Common myeloid progenitor, CD34-positive (primary cell): ENCODE results near the gene TMEM258.

Experiments used
- CTCF ChIA-PET: fragments of 350-600 bp; sonication (Branson Sonifier 250); formaldehyde crosslinking; loops from one replicate; lab custom pipeline; 2021; ENCODE audit warnings: antibody characterized with exemption; lab: Charles Lee
- POLR2A ChIA-PET: fragments of 350-600 bp; sonication (Branson Sonifier 250); formaldehyde crosslinking; loops from one replicate; lab custom pipeline; 2021; ENCODE audit warnings: antibody characterized with exemption; lab: Charles Lee
- DNase-seq, 3 donors: peaks; one replicate each; pipeline versions ENCODE4 v3.0.0 to v3.0.0-alpha.2; 2013
- H3K27ac ChIP-seq, 2 experiments: 1 replicate in 1 of 2; 2 replicates in 1 of 2; pipeline ENCODE4 v1.7.0; 2013; ENCODE audit warnings: inconsistent platforms in 2 of 2, low read length in 2 of 2, mild to moderate bottlenecking in 2 of 2, low read depth in 1 of 2, moderate library complexity in 1 of 2; ENCODE audit not compliant: severe bottlenecking in 2 of 2, insufficient read depth in 1 of 2, poor library complexity in 1 of 2
- H3K27me3 ChIP-seq, 5 experiments: replicated peaks in 2 of 5; 1 replicate in 3 of 5; 2 replicates in 2 of 5; pipeline versions ENCODE4 v1.6.1 to v1.7.0; 2013; ENCODE audit warnings: low read length in 4 of 5, mild to moderate bottlenecking in 2 of 5, moderate library complexity in 2 of 5, inconsistent platforms in 1 of 5; ENCODE audit not compliant: insufficient read depth in 5 of 5, control insufficient read depth in 4 of 5
- H3K36me3 ChIP-seq, 4 experiments: 1 replicate in 2 of 4; 2 replicates in 2 of 4; pipeline versions ENCODE4 v1.6.1 to v1.7.0; 2013; ENCODE audit warnings: low read length in 3 of 4, control low read depth in 1 of 4, mild to moderate bottlenecking in 1 of 4; ENCODE audit not compliant: control insufficient read depth in 4 of 4, insufficient read depth in 4 of 4
- H3K4me1 ChIP-seq, 4 experiments: 1 replicate in 3 of 4; 2 replicates in 1 of 4; pipeline versions ENCODE4 v1.6.1 to v1.7.1; 2013; ENCODE audit warnings: low read length in 3 of 4, mild to moderate bottlenecking in 3 of 4, control low read depth in 1 of 4, inconsistent platforms in 1 of 4, moderate library complexity in 1 of 4; ENCODE audit not compliant: control insufficient read depth in 4 of 4, insufficient read depth in 4 of 4; ENCODE audit errors: control extremely low read depth in 1 of 4
- H3K4me3 ChIP-seq, 7 experiments: 1 replicate in 4 of 7; 2 replicates in 3 of 7; pipeline versions ENCODE4 v1.5.1 to v1.7.0; 2013; ENCODE audit warnings: mild to moderate bottlenecking in 7 of 7, low read length in 6 of 7, moderate library complexity in 6 of 7, inconsistent platforms in 2 of 7, low read depth in 2 of 7, control low read depth in 1 of 7; ENCODE audit not compliant: insufficient read depth in 4 of 7, control insufficient read depth in 1 of 7; ENCODE audit errors: extremely low read depth in 1 of 7
- H3K9me3 ChIP-seq, 5 experiments: 1 replicate in 4 of 5; 2 replicates in 1 of 5; pipeline versions ENCODE4 v1.6.1 to v1.7.1; 2013; ENCODE audit warnings: low read length in 4 of 5, mild to moderate bottlenecking in 2 of 5, inconsistent platforms in 1 of 5, low read depth in 1 of 5, moderate library complexity in 1 of 5; ENCODE audit not compliant: control insufficient read depth in 4 of 5, insufficient read depth in 2 of 5; ENCODE audit errors: control extremely low read depth in 1 of 5
- WGBS: methylation state at CpG from one replicate; pipeline ENCODE4 v1.1.5; 2013; ENCODE audit not compliant: insufficient coverage; 5-methylcytosine and 5-hydroxymethylcytosine counted together

TMEM258 gene

GRCh38 chr11:61762223-61762615, 30.2 kb downstream of the TMEM258 start:
- Histone ChIP-seq H3K27ac (no peak overlapping the region), H3K27me3 (peaks cover 0 to 9% (median 2%) of the 10 kb centered on the region in 5 experiments), H3K9me3 (no peaks in the 10 kb centered on the region), H3K4me1 (no peaks in the 10 kb centered on the region), H3K36me3 (no peaks in the 10 kb centered on the region), H3K4me3 (no peak overlapping the region)
- DNase-seq = no peak
- ChIA-PET POLR2A (no interaction called here), CTCF (no interaction called here)
- 77% methylated on average over 7 of the region's 10 CpGs for WGBS

GRCh38 chr11:61761440-61762222, 30.8 kb downstream of the TMEM258 start:
- no peaks in the 10 kb centered on the region for H3K9me3 ChIP-seq
- peaks cover 0 to 9% (median 2%) of the 10 kb centered on the region in 5 experiments for H3K27me3 ChIP-seq
- WGBS = 96% methylated on average over 10 of the region's 11 CpGs
- ChIA-PET POLR2A (no interaction called here), CTCF (no interaction called here)
- H3K27ac ChIP-seq = no peak overlapping the region
- no peak for DNase-seq
- no peak overlapping the region for H3K4me3 ChIP-seq
- no peaks in the 10 kb centered on the region for H3K36me3 ChIP-seq
- H3K4me1 ChIP-seq = peaks cover 0 to 6% (median 2%) of the 10 kb centered on the region in 4 experiments

GRCh38 chr11:61760946-61761345, 31.5 kb downstream of the TMEM258 start:
- POLR2A ChIA-PET = no interaction called here
- Histone ChIP-seq H3K36me3 (no peaks in the 10 kb centered on the region), H3K4me3 (no peak overlapping the region), H3K27me3 (peaks cover 0 to 9% (median 2%) of the 10 kb centered on the region in 5 experiments), H3K27ac (no peak overlapping the region), H3K4me1 (peaks cover 0 to 12% (median 7%) of the 10 kb centered on the region in 4 experiments), H3K9me3 (no peaks in the 10 kb centered on the region)
- no peak for DNase-seq
- CTCF ChIA-PET = no interaction called here
- 94% methylated on average over 5 of the region's 13 CpGs for WGBS

GRCh38 chr11:61757213-61757862, 35.1 kb downstream of the TMEM258 start:
- no peak for DNase-seq
- Histone ChIP-seq H3K27me3 (peaks cover 0 to 23% (median 3%) of the 10 kb centered on the region in 5 experiments), H3K9me3 (no peaks in the 10 kb centered on the region), H3K4me1 (peaks cover 0 to 25% (median 13%) of the 10 kb centered on the region in 4 experiments), H3K27ac (no peak overlapping the region), H3K4me3 (no peak overlapping the region), H3K36me3 (no peaks in the 10 kb centered on the region)
- CTCF ChIA-PET = interaction anchor here (1.5 to 1.8 kb wide), 2 partner anchors 8 to 10 kb away, joined by 6 to 8 read pairs; no protein-coding TSS in a partner anchor
- POLR2A ChIA-PET = no interaction called here
- WGBS = 95% methylated on average over 15 of the region's 15 CpGs

GRCh38 chr11:61756452-61757212, 35.8 kb downstream of the TMEM258 start:
- ChIA-PET CTCF (interaction anchor here (0.7 to 1.8 kb wide), 4 partner anchors 9 to 118 kb away, joined by 3 to 8 read pairs (median 4); no protein-coding TSS in a partner anchor), POLR2A (no interaction called here)
- peak in 2 of 3 donors; percentile 39 to 46 for DNase-seq
- no peak overlapping the region for H3K27ac ChIP-seq
- H3K4me1 ChIP-seq = peaks cover 0 to 25% (median 16%) of the 10 kb centered on the region in 4 experiments
- H3K4me3 ChIP-seq = no peak overlapping the region
- peaks cover 0 to 24% (median 6%) of the 10 kb centered on the region in 5 experiments for H3K27me3 ChIP-seq
- WGBS = 90% methylated on average over 3 of the region's 9 CpGs
- H3K36me3 ChIP-seq = no peaks in the 10 kb centered on the region
- H3K9me3 ChIP-seq = no peaks in the 10 kb centered on the region

GRCh38 chr11:61756147-61756451, 36.3 kb downstream of the TMEM258 start:
- POLR2A ChIA-PET = no interaction called here
- no peak for DNase-seq
- H3K36me3 ChIP-seq = no peaks in the 10 kb centered on the region
- CTCF ChIA-PET = interaction anchor here (0.7 to 1.4 kb wide), 3 partner anchors 9 to 118 kb away, joined by 3 to 5 read pairs (median 4); no protein-coding TSS in a partner anchor
- peaks cover 0 to 25% (median 16%) of the 10 kb centered on the region in 4 experiments for H3K4me1 ChIP-seq
- H3K27me3 ChIP-seq = peaks cover 0 to 26% (median 6%) of the 10 kb centered on the region in 5 experiments
- no peak overlapping the region for H3K4me3 ChIP-seq
- 87% methylated on average over 2 of the region's 4 CpGs for WGBS
- no peaks in the 10 kb centered on the region for H3K9me3 ChIP-seq
- no peak overlapping the region for H3K27ac ChIP-seq
